GM21515 (cell line): ENCODE data around the gene CLEC2B.

Source experiments
- ATAC-seq: cut with Tn5 transposase; IDR thresholded peaks from one replicate; pipeline ENCODE4 v1.9.1; 2021; ENCODE audit not compliant: unreplicated experiment

Gene CLEC2B

DNA sequence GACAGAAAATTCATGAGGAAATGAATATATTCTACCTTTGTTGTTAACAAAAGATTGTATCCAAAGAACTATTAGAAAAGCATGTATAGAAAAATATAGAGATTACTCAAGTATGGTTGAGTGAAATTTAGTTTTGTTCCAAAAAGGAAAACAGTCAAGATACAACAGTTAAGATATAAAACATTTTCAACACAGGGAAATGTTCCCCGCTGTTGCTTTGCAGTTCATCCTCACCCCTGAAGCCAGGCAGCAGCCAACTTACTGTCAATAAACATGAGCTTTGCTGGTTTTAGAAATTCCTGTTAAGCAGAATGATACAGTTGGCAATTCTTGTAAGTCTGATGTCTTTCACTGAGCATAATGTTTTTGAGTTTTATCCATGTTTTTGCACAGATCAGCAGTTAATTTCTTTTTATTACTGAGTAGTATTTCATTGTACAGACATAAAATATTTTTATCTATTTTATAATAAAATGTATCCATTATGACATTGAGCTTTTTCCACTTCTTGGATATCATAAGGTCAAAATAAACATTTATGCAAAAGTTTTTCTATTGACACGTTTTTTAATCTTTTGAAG, 1.2 kb upstream of the CLEC2B start:
- no peak for ATAC-seq

DNA sequence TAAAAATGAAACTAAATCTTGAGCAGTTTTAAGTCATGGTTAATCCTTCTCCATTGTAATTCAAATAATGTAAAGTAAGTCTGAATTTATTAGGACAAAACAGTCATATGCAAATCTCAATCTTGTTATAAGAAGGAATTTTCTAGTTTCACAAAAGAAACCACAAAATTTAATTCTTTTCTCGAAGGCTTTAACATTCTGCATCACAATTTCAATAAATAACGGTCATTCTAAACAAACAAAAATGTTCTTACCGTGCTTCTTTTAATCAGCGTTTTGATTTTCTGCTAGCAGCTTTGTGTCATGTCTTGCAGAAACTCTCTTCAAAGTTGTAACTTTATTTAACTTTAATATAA, 225 bp downstream of the CLEC2B start:
- ATAC-seq: no peak

DNA sequence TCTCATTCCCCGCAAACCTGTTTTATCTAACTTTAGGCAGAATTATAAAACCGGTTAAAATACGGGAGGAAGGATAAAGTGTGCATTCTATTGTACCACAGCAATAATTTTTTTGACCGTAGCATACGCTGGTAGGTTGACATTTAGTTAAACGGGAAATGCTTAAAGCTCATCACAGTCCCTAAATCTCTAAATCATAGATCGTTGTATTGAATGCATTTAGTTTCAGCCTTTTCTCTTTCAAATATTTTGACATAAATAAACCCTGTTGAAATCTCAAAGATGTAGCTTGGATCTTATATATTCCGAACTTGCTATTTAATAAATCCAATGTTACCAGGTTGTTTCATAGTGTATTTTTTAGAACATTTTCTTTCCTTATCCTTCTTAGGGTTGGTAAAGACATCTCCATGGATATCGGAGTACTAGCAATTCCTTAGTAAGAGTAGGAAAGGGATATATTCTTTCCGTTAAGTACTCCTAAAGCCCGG, 798 bp downstream of the CLEC2B start:
- no peak for ATAC-seq

DNA sequence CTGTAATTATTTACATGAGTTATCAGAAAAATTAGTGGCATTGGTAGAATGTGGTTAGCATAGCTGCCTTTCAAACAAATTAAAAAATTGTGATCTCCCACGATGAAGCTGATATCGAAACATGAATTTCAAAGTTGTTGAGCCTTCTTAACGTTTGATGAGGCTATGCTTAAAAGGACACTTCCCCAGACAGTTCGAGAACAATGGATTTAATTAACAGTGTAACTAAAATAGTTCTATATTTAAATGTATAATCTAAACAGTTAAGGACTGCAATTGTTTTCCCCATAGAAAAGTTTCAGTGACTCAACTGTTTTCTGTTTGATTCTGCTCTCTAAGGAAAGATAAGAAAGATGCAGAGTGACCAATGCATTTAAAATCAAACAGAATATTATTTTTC, 1.6 kb downstream of the CLEC2B start:
- ATAC-seq: no peak

DNA sequence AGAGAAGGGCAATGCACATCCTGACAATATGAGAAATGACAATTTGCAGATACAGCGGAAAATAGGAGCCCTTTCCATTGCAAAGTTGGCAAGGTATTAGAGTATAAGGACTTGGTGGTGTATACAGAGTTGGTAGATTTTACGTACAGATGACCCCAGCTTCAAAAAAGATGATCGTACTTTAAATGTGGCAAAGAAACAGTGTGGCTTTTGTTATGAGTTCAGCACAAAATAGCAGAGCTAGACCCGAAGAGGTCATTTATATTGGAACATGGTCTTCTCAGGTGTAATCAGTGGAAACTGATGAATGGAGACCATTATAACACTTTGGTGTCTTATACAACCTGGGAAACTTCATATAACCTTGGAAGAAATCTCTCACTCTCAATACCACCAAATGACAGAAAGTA, 2.3 kb downstream of the CLEC2B start:
- ATAC-seq: no peak

DNA sequence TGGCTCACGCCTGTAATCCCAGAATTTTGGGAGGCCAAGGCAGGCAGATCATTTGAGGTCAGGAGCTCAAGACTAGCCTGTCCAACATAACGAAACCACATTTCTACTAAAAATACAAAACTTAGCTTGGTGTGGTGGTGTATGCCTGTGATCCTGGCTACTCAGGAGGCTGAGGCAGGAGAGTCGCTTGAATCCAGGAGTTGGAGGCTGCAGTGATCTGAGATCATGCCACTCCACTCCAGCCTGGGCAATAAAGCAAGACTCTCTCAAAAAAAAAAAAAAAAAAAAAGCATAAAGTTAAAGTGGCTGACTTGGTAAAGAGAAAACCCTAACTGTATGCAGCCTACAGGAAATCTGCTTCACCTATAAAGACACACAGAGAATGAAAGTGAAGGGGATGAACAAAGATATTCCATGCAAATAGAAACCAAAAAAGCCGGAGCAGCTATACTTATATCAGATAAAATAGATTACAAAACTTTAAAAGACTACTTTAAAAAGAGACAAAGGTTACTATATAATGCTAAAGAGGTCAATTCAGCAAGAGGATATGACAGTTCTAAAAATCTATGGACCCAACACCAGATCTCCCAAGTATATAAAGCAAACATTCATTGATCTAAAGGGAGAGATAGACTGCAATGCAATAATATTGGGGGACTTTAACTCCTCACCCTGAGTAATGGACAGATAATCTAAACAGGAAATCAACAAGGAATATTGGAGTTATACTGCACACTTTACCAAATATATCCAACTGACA, 4.1 kb downstream of the CLEC2B start:
- ATAC-seq: no peak

DNA sequence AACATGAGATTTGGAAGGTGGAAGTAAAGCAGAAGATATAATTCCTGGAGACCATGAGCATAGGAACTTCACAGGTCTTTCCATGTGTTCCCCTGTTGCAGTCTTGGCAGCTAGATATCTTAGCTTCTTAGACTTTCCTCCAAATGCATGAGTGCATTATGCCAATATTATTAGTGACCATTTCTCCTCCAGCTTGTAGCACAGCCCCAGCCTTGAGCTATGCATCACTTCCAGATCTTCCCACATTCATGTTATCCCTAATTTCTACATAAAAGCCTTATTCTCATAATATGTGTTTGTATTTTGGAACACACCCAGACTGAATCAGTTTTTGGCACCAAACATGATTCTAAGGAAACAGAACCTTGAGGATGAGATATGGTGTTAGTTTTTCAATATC, 11.0 kb downstream of the CLEC2B start:
- ATAC-seq: no peak

DNA sequence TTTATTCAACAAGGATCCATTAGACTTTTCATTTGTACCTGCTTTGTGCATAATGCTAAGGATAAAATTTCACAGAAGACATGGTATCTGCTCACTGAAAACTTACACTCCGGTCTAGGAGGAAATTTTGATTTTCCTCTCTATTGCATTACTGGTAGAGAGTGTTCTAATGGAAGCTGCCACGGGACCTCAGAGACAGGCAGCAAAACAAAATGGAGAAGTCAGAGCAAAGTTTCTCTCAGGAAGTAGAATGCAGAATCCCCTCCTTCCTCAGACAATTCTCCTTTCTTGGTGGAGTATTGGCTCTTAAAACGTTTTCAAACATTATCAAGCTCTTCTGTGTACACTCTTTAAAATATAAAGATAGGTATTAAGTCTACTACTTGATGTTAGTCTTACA, 12.3 kb downstream of the CLEC2B start:
- ATAC-seq: no peak

DNA sequence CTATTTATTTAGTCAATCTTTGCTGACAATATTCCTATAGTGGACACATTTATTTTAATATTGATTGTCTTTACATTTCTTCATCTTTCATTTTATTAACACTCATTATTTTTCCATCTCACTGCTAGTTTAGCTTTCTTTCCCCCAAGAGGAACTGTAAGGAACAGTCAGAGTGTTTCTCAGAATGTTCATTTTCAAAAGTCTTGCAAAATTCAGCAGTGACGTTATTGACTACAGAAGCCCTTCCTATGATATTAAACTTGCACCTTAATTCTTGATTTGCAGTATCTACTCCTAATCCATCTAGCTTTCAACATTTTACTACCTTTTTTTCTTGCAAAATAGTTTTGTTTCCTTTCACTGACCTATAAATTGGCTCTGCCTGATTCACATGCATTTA, 13.0 kb downstream of the CLEC2B start:
- no peak for ATAC-seq

DNA sequence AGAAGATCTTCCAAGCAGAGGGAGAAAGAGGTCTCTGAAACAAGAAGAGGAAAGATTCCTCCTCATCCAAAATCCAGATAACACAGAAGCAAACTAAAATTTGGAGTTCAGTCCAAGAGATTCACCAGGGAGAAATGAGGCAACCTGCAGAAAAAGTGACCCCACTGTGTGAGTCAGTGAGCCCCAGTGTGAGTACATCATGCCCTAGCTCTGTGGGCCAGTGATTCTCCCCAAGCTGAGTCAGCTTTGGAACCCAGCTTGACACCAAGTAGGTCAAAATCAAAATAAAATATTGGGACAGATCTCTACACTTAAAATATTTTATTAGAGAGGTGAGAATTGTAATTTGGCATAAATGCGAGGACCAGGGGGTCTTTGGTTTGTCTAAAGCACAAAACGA, 17.2 kb downstream of the CLEC2B start:
- ATAC-seq: no peak

DNA sequence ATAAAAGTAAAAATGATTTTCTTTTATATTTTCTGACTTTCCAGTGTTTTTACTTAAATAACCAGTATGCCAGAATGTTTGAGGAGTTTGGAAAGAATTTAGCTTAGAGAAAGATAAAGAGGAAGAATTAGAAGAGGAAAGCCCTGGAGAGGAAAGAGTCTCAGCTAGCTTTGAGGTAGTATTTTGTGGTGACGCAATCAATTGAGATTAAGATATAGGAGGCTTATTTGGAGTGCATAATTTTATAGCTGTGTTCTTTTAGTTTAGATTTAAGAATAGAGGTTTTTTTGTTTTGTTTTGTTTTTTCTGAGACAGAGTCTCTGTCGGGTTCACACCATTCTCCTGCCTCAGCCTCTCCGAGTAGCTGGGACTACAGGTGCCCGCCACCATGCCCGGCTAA, 18.1 kb downstream of the CLEC2B start:
- no peak for ATAC-seq

DNA sequence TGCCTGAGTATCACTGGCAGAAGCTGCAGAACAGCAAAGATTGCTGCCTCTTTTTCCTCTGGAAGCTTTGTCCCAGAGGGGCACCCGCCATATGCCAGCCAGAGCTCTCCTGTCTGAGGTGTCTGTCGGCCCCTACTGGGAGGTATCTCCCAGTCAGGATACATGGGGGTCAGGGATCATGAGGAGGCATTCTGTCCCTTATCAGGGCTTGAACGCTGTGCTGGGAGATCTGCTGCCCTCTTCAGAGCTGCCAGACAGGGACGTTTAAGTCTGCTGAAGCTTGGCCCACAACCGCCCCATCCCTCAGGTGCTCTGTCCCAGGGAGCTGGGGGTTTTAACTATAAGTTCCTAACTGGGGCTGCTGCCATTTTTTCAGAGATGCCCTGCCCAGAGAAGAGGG, 20.3 kb downstream of the CLEC2B start:
- no peak for ATAC-seq

DNA sequence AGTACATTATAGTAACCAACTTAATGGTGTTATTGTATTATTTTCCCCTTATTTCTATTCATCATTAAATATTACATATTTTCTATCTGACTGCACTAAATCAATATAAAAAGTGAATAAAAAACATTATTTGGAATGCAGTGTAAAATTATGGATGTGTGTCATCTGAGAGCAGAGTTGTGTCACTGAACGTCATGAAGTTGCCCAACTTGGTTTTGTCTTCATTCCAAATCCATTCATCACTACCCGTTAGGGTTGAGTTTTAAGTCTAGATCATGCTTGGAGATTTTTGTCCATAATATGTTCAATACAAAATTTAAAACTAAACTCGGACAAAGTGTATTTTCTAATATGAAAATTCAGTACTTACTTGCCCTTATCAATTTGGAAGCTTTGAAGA, 25.7 kb downstream of the CLEC2B start:
- no peak for ATAC-seq

DNA sequence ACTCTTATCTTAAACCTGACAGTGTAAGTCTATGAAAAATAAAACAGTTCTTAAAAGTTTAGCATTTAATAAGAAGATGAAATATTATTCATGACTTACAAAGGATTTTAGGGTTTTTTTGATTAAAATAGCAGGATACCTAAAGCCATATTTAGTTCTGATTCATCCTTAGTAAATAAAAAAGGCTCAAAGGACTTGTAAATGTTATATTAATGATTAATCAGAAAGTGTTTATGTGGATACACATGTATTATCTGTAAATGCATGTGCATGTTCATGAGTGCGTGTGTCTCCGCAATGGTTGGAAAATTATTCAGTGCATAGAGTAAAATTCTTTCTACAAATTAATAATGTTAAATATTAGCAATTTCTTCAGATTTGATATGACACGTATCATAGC, 37.4 kb downstream of the CLEC2B start:
- ATAC-seq: no peak

DNA sequence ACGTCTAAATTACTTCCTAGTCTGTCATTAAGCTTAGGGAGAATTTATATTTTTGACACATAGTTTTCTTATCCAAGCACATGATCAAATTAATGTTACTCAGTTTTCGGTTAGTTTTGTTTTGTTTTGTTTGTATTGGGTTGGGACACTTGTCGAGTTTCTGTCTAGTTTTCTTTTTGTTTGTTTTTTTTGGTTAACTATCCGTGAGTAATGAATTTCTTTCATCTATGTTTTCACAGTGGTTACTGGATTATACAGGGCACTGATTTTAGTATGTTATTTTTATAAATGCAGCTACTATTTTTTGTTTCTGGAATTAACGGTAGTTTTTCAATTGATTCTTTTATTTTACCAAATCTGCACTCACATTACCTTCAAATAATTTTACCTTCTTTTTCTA, 39.2 kb downstream of the CLEC2B start:
- ATAC-seq: no peak

DNA sequence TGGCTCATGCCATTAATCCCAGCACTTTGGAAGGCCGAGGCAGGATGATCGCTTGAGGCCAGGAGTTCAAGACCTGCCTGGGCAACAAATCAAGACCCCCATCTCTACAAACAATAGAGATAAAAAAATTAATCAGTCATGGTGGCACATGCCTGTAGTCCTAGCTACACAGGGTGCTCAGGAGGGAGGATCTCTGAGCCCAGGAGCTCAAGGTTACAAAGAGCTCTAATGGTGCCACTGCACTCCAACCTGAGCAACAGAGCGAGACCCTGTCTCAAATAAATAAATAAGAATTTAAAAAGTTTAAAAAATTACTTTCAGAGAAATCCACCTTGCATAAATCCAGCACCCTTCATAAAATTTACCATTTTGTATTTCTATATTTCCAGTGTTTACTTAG, 39.7 kb downstream of the CLEC2B start:
- no peak for ATAC-seq

DNA sequence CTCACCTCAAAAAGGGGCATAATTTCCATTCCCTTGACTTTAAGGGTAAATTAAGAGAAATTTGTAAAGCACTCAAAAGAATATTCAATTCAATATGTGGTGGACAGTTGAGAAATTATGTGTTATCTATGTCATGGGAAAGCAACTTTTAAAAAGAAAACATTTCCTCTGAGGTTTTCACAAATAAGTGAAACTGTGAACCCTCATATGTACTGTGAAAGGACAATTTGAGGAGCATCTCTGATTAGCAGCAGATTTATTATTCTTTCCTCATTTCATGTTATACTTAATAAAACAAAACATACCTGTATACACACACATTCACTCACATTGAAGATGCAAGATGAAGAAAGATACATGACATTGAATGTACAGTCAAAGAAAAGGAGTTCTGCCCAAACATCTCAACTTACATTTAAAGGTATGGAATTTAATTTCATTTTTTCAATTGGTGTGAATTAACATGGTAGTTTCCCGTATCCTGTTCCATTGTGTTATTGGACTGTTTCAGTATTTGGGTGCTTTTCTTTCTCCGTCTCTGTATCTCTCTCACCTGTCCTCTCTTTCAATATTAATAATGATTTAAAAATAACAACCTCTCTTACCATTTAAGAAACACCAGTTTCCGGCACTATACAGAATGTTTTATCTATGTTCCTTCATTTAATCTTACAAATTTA, 41.8 kb downstream of the CLEC2B start, which contains the start of gene KLRF1:
Gene KLRF1, plus strand, starts transcription at position 273 of the 680 bp plus-strand sequence. Its CDS starts 64 bp downstream, at position 337.
- ATAC-seq: no peak

DNA sequence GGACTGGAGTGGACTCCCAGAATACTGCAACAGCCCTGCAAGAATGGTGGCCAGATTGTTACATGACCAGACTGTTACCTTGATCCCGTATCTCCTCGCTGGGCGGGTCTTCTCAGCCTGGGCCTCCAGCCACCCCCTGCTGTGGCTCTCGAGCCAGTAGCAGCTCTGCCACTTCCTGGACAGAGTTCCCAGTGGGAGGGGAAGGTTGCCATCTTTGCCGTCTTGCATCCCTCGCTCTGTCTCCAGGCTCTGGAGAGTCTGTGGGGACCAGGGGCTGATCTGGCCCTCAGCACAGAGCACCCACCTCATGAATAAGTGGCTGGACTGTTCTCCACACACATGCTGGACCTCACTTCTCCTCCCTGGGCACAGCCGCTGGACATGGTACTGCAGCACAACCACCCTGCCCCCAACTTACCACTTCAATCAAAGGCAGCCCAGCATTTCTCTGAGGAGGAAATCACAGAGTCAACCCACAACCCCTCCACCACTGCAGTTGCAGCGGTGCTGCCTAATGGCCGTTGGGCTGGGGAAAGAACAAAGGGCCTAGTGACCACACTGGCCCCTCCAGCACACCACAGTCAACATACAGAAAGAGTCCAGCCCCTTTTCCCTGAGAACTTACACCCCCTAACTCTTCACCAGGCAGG, 48.7 kb downstream of the CLEC2B start:
- no peak for ATAC-seq

DNA sequence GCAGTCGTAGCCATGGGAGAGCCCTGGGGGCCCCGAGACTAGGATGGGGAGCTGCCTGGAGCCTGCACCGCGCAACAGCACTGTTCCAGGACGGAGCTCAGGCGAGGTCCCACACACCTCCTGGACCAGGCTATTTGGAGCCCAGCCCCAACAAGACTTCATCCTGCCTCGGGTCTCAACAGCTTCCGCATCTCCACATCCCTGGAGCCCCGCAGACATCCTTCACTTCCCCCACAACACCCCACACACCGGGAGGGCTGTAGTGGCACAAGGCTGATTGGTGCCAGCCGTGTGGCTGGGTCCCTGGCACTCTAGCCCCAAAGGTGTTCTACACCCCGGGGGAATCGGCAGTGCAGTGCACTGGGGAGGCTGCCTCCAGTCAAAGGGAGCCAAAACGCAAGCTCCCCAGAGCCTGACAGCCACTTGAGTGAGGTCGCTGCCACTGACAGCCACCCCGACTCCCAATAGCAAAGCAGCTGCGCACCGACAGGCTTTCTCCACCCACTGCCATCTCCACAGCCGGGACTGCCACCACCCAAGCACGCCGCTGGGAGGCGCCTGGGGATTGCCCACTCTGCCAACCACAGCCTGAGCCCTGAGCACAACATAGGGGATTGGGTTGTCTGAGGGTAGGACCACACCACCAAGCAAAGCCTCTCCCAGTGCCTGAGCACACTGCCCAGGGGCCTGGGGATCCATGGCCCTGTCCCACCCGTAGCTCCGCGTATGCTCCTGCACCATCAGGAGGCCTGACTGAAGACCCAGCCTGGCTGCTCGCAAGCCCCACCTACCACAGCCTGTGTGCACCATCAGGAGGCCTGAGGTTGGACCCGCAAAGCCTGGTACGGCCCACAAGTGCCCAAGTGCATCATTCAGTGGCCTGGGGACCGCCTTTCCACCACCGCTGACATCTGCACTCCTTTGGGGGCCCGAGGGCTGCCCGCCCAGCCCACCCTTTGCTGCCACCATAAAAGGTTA, 55.0 kb downstream of the CLEC2B start:
- ATAC-seq: peak; percentile 89

DNA sequence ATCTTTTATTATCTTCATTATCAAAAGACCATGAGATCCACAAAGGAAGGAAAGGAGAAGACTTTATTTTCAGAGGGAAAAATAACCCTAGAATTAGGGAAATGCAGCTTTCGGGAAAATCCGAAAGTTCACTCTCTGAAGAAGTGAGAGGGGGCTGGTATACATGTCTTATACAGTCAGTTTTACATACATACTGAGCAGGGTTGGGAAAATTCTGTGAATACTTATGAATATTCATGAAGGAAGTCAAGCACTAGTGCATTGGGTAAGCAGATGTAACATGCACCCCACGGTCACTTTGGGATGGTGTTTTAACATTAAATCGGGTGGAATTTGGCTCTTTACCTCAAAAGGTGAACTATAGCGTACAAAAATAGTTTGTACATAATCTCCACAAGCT, 57.5 kb downstream of the CLEC2B start:
- no peak for ATAC-seq

DNA sequence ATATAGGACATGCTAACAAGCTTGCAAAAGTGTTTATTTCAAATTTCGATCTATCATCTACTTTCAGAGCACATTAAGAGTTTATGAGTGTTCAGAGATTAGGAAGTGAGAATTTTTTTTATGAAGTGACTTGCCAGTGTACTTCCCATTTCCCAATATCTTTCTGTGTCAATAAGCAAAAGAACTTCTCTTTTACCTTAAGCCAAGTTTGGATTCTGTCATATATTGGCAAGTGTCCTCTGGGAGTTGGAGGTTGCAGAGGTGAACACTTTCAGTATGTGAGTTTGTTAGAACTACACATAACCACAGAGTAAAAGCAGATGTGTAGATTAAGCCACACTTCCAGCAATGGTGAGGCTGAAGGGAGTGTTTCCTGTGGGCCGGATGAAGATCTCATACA, 58.5 kb downstream of the CLEC2B start:
- ATAC-seq: no peak
